HCT116 (cell line): ENCODE data around the gene ASRGL1. TPM values are rescaled to one million over a fixed set of nuclear protein-coding genes. Genes with fewer than 3 reads are reported as not detected.

Source experiments
- ATAC-seq: fragments of 200-7000 bp; cut with Tn5 transposase; 2 replicates; pipeline ENCODE4 v1.9.1; 2020; ENCODE audit warnings: mild to moderate bottlenecking, moderate library complexity
- BruUV-seq: library from RNA; stranded (reverse); fragments of 400-500 nt; replicated peaks from 2 replicates; lab custom pipeline; 2021; lab: Mats Ljungman, UMichigan
- CTCF ChIA-PET: fragments of 300-600 bp; sonication (Branson Sonifier 250); formaldehyde crosslinking; loops from one replicate; lab custom pipeline; 2021; ENCODE audit warnings: antibody characterized with exemption; lab: Charles Lee
- POLR2A ChIA-PET: fragments of 300-600, 350-600 bp; sonication (Branson Sonifier 250); formaldehyde crosslinking; loops from one replicate; lab custom pipeline; 2021; ENCODE audit warnings: antibody characterized with exemption; lab: Charles Lee
- RAD21 ChIA-PET, 2 experiments: fragments of 300-600 bp; sonication (Branson Sonifier 250); formaldehyde crosslinking; loops; one replicate each; lab custom pipeline; 2023; ENCODE audit warnings: low total read pairs in 2 of 2; ENCODE audit not compliant: uncharacterized antibody in 2 of 2, unreplicated experiment in 2 of 2, low non-redundant PET in 1 of 2; lab: Charles Lee
- DNase-seq: peaks from one replicate; pipeline ENCODE4 v3.0.0-alpha.2; 2010; ENCODE audit warnings: low read depth, low spot score
- H2AFZ ChIP-seq: fragments of 200-600 bp; shearing (Covaris generic), sonication (generic); 2 replicates; pipeline ENCODE4 v1.6.1; 2017; ENCODE audit warnings: low read depth, mixed run types, mixed read lengths, antibody characterized with exemption, low read length; ENCODE audit not compliant: poor library complexity, severe bottlenecking
- H3K27ac ChIP-seq: 2 replicates; pipeline ENCODE4 v1.5.1; 2012; ENCODE audit warnings: low read depth, low read length
- H3K27me3 ChIP-seq: fragments of 200-600 bp; sonication (generic); 2 replicates; pipeline ENCODE4 v1.6.1; 2016; ENCODE audit warnings: mixed run types, low read length, mixed read lengths; ENCODE audit not compliant: insufficient read depth
- H3K36me3 ChIP-seq, 2 experiments: fragments of 200-500 bp in 1 of 2; fragments of 200-600 bp in 1 of 2; sonication (Bioruptor generic) in 1 of 2; sonication (generic) in 1 of 2; 2 replicates each; pipeline versions ENCODE4 v1.5.1 to v1.6.1; 2014 to 2016; ENCODE audit warnings: low read length in 2 of 2, inconsistent platforms in 1 of 2, mixed read lengths in 1 of 2, mixed run types in 1 of 2; ENCODE audit not compliant: insufficient read depth in 2 of 2, control insufficient read depth in 1 of 2
- H3K4me1 ChIP-seq, 2 experiments: fragments of 200-600 bp in 1 of 2; sonication (generic) in 1 of 2; 2 replicates each; pipeline versions ENCODE4 v1.5.1 to v1.6.1; 2012 to 2017; ENCODE audit warnings: low read length in 2 of 2, inconsistent platforms in 1 of 2, mild to moderate bottlenecking in 1 of 2, mixed read lengths in 1 of 2, mixed run types in 1 of 2, moderate library complexity in 1 of 2; ENCODE audit not compliant: insufficient read depth in 2 of 2, control insufficient read depth in 1 of 2
- H3K4me2 ChIP-seq: fragments of 200-600 bp; sonication (generic); 2 replicates; pipeline ENCODE4 v1.6.1; 2017; ENCODE audit warnings: mixed run types, low read length, mixed read lengths
- H3K4me3 ChIP-seq, 2 experiments: fragments of 200-600 bp in 1 of 2; sonication (generic) in 1 of 2; replicated peaks in 1 of 2; 2 replicates each; pipeline ENCODE4 v1.5.1; 2011 to 2016; ENCODE audit warnings: low read length in 2 of 2, control low read depth in 1 of 2, low read depth in 1 of 2, mild to moderate bottlenecking in 1 of 2, mixed read lengths in 1 of 2, mixed run types in 1 of 2
- H3K79me2 ChIP-seq: fragments of 200-600 bp; sonication (generic); 2 replicates; pipeline ENCODE4 v1.6.1; 2017; ENCODE audit warnings: mild to moderate bottlenecking, mixed run types, low read length, moderate library complexity, mixed read lengths; ENCODE audit not compliant: insufficient read depth
- H3K9ac ChIP-seq: fragments of 200-600 bp; sonication (generic); 2 replicates; pipeline ENCODE4 v1.6.1; 2016; ENCODE audit warnings: low read length, mixed read lengths
- H3K9me2 ChIP-seq: fragments of 200-600 bp; sonication (generic), shearing (Covaris generic); 2 replicates; pipeline ENCODE4 v1.6.1; 2017; ENCODE audit warnings: mixed run types, mild to moderate bottlenecking, moderate library complexity; ENCODE audit not compliant: insufficient read depth
- H3K9me3 ChIP-seq, 2 experiments: fragments of 200-500 bp in 1 of 2; fragments of 200-600 bp in 1 of 2; sonication (Bioruptor generic) in 1 of 2; sonication (generic) in 1 of 2; 2 replicates each; pipeline ENCODE4 v1.6.1; 2014 to 2017; ENCODE audit warnings: low read length in 2 of 2, mixed read lengths in 2 of 2, inconsistent platforms in 1 of 2, low read depth in 1 of 2, mild to moderate bottlenecking in 1 of 2, mixed run types in 1 of 2, moderate library complexity in 1 of 2; ENCODE audit not compliant: control insufficient read depth in 1 of 2, insufficient read depth in 1 of 2
- H4K20me1 ChIP-seq: fragments of 200-600 bp; sonication (generic), shearing (Covaris generic); 2 replicates; pipeline ENCODE4 v1.6.1; 2017; ENCODE audit warnings: mixed run types, mild to moderate bottlenecking, moderate library complexity; ENCODE audit not compliant: insufficient read depth
- CBX3 ChIP-seq: IDR thresholded peaks from 2 replicates; pipeline ENCODE4 v1.6.1; 2012; ENCODE audit warnings: low read depth
- CEBPB ChIP-seq: IDR thresholded peaks from 2 replicates; pipeline ENCODE4 v1.6.1; 2012; ENCODE audit warnings: low read depth
- FOSL1 ChIP-seq: IDR thresholded peaks from 2 replicates; pipeline ENCODE4 v1.6.1; 2012; ENCODE audit warnings: low read depth
- JUND ChIP-seq: IDR thresholded peaks from 2 replicates; pipeline ENCODE4 v1.6.1; 2012
- RAD21 ChIP-seq: IDR thresholded peaks from 2 replicates; pipeline ENCODE4 v1.6.1; 2012; ENCODE audit warnings: low read depth, mild to moderate bottlenecking
- SRF ChIP-seq: IDR thresholded peaks from 2 replicates; pipeline ENCODE4 v1.6.1; 2012; ENCODE audit warnings: low read depth
- ZFX ChIP-seq: fragments of 450-650 bp; IDR thresholded peaks from 2 replicates; pipeline ENCODE4 v1.6.1; 2017
- ZNF274 ChIP-seq: fragments of 200-500 bp; sonication (Bioruptor generic); IDR thresholded peaks from 2 replicates; pipeline ENCODE4 v1.6.1; 2014; ENCODE audit warnings: mild to moderate bottlenecking, low read depth, low read length, inconsistent platforms
- intact Hi-C: fragments of 100-400 bp; cut with micrococcal nuclease; formaldehyde crosslinking; loops from 2 replicates; pipeline ENCODE4 v1.10.0; 2022
- total RNA-seq: library from RNA; stranded (reverse); gene quantifications from one replicate; pipeline ENCODE4 v1.2.1, GENCODE V29; 2021; ENCODE audit not compliant: unreplicated experiment
- TF ChIP-seq, protein P1 (sequence below), 3 experiments: fragments of 200-600 bp in 1 of 3; sonication (generic) in 1 of 3; IDR thresholded peaks in 2 of 3; conservative IDR thresholded peaks in 1 of 3; 2 replicates each; pipeline ENCODE4 v1.5.1; 2012 to 2017; ENCODE audit warnings: low read depth in 2 of 3, low read length in 2 of 3, antibody characterized with exemption in 1 of 3, borderline replicate concordance in 1 of 3, control low read depth in 1 of 3, mild to moderate bottlenecking in 1 of 3, mixed read lengths in 1 of 3, mixed run types in 1 of 3, moderate library complexity in 1 of 3; ENCODE audit not compliant: insufficient read depth in 1 of 3
- TF ChIP-seq, protein P2 (sequence below): IDR thresholded peaks from 2 replicates; pipeline ENCODE4 v1.6.1; 2012
- TF ChIP-seq, protein P3 (sequence below): IDR thresholded peaks from 2 replicates; pipeline ENCODE4 v1.6.1; 2011; ENCODE audit warnings: mild to moderate bottlenecking, low read length, moderate library complexity; ENCODE audit not compliant: insufficient replicate concordance; ENCODE audit errors: extremely low read depth

The ASRGL1 gene
- total RNA-seq, 1 experiment from 2014 or later = 27.6 TPM

DNA sequence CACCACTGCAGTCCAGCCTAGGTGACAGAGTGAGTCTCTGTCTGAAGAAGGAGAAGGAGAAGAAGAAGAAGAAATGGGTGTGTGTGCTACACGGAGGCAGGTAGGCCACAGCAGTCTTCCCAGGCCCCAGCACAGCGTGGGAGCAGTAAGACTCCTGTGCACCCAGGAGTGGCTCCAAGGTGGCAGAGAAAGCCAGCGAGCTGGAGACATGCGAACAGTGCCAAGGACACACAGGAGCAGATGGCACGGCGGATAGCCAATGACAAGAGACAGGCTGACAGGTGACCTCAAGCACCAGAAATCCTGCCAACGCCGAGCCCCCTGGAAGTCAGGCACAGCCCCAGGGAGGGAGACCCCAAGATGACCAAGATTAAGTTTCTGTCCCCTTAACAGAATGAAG, 72.6 kb downstream of the ASRGL1 start:
- BruUV-seq = no TSS peak
- intact Hi-C loops = no loop called here
- POLR2A ChIA-PET = no interaction called here
- Histone ChIP-seq H3K4me3 (no peak overlapping the region), H3K27me3 (no peaks in the 10 kb centered on the region), H3K36me3 (no peaks in the 10 kb centered on the region), H3K9me3 (no peaks in the 10 kb centered on the region), H2AFZ (no peak overlapping the region), H4K20me1 (no peaks in the 10 kb centered on the region), H3K79me2 (no peaks in the 10 kb centered on the region), H3K4me2 (no peak overlapping the region), H3K4me1 (peaks cover 0 to 4% of the 10 kb centered on the region in 2 experiments; a peak in 1 of 4 replicates), H3K9me2 (no peaks in the 10 kb centered on the region), H3K27ac (no peak overlapping the region), H3K9ac (no peak overlapping the region)
- TF ChIP-seq, protein P1, sequence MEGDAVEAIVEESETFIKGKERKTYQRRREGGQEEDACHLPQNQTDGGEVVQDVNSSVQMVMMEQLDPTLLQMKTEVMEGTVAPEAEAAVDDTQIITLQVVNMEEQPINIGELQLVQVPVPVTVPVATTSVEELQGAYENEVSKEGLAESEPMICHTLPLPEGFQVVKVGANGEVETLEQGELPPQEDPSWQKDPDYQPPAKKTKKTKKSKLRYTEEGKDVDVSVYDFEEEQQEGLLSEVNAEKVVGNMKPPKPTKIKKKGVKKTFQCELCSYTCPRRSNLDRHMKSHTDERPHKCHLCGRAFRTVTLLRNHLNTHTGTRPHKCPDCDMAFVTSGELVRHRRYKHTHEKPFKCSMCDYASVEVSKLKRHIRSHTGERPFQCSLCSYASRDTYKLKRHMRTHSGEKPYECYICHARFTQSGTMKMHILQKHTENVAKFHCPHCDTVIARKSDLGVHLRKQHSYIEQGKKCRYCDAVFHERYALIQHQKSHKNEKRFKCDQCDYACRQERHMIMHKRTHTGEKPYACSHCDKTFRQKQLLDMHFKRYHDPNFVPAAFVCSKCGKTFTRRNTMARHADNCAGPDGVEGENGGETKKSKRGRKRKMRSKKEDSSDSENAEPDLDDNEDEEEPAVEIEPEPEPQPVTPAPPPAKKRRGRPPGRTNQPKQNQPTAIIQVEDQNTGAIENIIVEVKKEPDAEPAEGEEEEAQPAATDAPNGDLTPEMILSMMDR (IDR thresholded peaks at IDR 0.05 in 2 of 3, conservative IDR thresholded peaks at IDR 0.05 in 1 of 3; ENCODE audit: borderline replicate concordance in 1 of 3, insufficient read depth in 1 of 3, low read depth in 2 of 3, low read length in 2 of 3) = no peak
- TF ChIP-seq RAD21 = no peak
- TF ChIP-seq, protein P2, sequence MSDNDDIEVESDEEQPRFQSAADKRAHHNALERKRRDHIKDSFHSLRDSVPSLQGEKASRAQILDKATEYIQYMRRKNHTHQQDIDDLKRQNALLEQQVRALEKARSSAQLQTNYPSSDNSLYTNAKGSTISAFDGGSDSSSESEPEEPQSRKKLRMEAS = no peak
- TF ChIP-seq FOSL1 = no peak
- TF ChIP-seq ZFX = no peak
- TF ChIP-seq JUND = no peak
- TF ChIP-seq, protein P3, sequence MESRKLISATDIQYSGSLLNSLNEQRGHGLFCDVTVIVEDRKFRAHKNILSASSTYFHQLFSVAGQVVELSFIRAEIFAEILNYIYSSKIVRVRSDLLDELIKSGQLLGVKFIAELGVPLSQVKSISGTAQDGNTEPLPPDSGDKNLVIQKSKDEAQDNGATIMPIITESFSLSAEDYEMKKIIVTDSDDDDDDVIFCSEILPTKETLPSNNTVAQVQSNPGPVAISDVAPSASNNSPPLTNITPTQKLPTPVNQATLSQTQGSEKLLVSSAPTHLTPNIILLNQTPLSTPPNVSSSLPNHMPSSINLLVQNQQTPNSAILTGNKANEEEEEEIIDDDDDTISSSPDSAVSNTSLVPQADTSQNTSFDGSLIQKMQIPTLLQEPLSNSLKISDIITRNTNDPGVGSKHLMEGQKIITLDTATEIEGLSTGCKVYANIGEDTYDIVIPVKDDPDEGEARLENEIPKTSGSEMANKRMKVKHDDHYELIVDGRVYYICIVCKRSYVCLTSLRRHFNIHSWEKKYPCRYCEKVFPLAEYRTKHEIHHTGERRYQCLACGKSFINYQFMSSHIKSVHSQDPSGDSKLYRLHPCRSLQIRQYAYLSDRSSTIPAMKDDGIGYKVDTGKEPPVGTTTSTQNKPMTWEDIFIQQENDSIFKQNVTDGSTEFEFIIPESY = no peak
- TF ChIP-seq CEBPB = no peak
- no peak for TF ChIP-seq ZNF274
- TF ChIP-seq CBX3 = no peak
- TF ChIP-seq SRF = no peak
- no peak for DNase-seq
- CTCF ChIA-PET = interaction anchor here (0.6 to 1.8 kb wide), 3 partner anchors 15 to 138 kb away, joined by 3 to 8 read pairs (median 7); no protein-coding TSS in a partner anchor
- ATAC-seq = no peak
- RAD21 ChIA-PET = no interaction called here
